Erythroblast (primary cell): ENCODE measurements around the gene SUPT7L.

Source experiments
- GATA1 ChIP-seq: IDR thresholded peaks from 2 replicates; pipeline ENCODE4 v1.6.1; 2011; ENCODE audit warnings: low read depth, mild to moderate bottlenecking, control low read depth, low read length, moderate library complexity
- POLR2A ChIP-seq: IDR thresholded peaks from 2 replicates; pipeline ENCODE4 v1.6.1; 2011; ENCODE audit warnings: mild to moderate bottlenecking, low read length

- TF ChIP-seq POLR2A: no peak
- TF ChIP-seq GATA1: no peak
Measured at GRCh38 chr2:27705851-27706622, 42.6 kb upstream of the SUPT7L start.
